HG03469 (cell line): ENCODE data around the gene SIPA1L3.

Source experiments
- ATAC-seq: cut with Tn5 transposase; IDR thresholded peaks from one replicate; pipeline ENCODE4 v1.9.1; 2021; ENCODE audit warnings: mild to moderate bottlenecking, moderate library complexity, moderate number of reproducible peaks; ENCODE audit not compliant: unreplicated experiment

SIPA1L3 gene

GRCh38 chr19:38142176-38143035 is 235.4 kb downstream of the SIPA1L3 start:
- ATAC-seq, result no peak

GRCh38 chr19:38143847-38144246 is 236.8 kb downstream of the SIPA1L3 start:
- no peak for ATAC-seq

- no peak for ATAC-seq
Measured at GRCh38 chr19:38144667-38145066, 237.7 kb downstream of the SIPA1L3 start.

GRCh38 chr19:38145623-38146022 is 238.6 kb downstream of the SIPA1L3 start:
- no peak for ATAC-seq

GRCh38 chr19:38148337-38148736 is 241.3 kb downstream of the SIPA1L3 start:
- ATAC-seq, result no peak

GRCh38 chr19:38149661-38150061 is 242.7 kb downstream of the SIPA1L3 start:
- ATAC-seq, result no peak

GRCh38 chr19:38151242-38151641 is 244.2 kb downstream of the SIPA1L3 start:
- no peak for ATAC-seq

- no peak for ATAC-seq
Measured at GRCh38 chr19:38152461-38153379, 245.7 kb downstream of the SIPA1L3 start.

GRCh38 chr19:38155453-38155852 is 248.4 kb downstream of the SIPA1L3 start:
- ATAC-seq, result no peak

- ATAC-seq, result no peak
Measured at GRCh38 chr19:38158730-38159129, 251.7 kb downstream of the SIPA1L3 start.

GRCh38 chr19:38162094-38162493 is 255.1 kb downstream of the SIPA1L3 start:
- ATAC-seq, result no peak

- ATAC-seq, result no peak
Measured at GRCh38 chr19:38162632-38163031, 255.6 kb downstream of the SIPA1L3 start.

- no peak for ATAC-seq
Measured at GRCh38 chr19:38163419-38164290, 256.6 kb downstream of the SIPA1L3 start.

GRCh38 chr19:38164526-38164925 is 257.5 kb downstream of the SIPA1L3 start:
- ATAC-seq, result no peak

GRCh38 chr19:38165335-38165734 is 258.3 kb downstream of the SIPA1L3 start:
- no peak for ATAC-seq

GRCh38 chr19:38168637-38169036 is 261.6 kb downstream of the SIPA1L3 start:
- ATAC-seq, result no peak

GRCh38 chr19:38170334-38170733 is 263.3 kb downstream of the SIPA1L3 start:
- no peak for ATAC-seq

- ATAC-seq, result no peak
Measured at GRCh38 chr19:38172001-38172400, 265.0 kb downstream of the SIPA1L3 start.

GRCh38 chr19:38173291-38174041 is 266.5 kb downstream of the SIPA1L3 start:
- ATAC-seq, result no peak

GRCh38 chr19:38175422-38175821 is 268.4 kb downstream of the SIPA1L3 start:
- no peak for ATAC-seq
